ENCODE data around the gene IL22RA2.
A peak's percentile ranks its signal among the peaks of the same experiment; 100 is the strongest.

Gene IL22RA2

DNA sequence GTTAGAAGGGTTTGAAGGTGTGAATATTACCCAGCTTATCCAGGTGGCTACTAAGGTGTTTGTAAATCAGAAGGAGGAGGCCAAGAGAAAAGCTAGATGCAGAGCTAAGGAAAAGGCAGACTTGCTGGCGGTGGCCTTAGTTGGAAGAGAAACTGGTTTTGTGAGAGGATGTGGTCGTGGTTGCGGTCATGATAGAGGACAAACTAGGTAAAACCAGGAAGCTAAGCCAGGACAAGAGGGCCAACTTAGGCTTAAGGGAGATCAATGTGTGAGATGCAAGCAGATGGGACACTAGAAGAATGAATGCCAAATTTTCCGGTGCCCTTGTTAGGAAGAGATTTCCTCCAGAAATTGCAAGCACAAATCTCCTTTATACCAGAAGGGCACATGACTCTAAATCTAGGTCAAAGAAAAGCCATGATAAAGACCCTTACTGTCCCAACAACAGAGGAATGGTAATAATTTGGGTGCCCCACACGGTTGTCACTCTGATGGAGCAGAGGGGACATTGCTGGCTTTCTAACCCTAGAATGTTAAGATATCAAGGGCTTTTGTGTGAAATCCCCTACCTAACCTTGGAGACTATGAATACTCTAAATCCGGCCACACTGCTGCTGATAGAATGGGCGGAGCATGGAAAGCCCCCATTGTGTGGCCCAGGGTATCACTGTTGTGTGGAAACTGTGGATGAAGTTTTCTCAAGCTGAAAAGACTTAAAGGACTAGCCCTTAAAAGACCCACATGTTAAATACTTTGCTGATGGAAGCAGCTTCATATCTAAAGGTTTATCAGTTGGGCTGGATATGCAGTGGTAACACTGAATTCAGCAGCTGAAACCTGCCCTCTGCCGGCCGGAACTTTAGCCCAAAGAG lies 7.8 kb downstream of the IL22RA2 start:
- peak; percentile 17 for DNase-seq

DNA sequence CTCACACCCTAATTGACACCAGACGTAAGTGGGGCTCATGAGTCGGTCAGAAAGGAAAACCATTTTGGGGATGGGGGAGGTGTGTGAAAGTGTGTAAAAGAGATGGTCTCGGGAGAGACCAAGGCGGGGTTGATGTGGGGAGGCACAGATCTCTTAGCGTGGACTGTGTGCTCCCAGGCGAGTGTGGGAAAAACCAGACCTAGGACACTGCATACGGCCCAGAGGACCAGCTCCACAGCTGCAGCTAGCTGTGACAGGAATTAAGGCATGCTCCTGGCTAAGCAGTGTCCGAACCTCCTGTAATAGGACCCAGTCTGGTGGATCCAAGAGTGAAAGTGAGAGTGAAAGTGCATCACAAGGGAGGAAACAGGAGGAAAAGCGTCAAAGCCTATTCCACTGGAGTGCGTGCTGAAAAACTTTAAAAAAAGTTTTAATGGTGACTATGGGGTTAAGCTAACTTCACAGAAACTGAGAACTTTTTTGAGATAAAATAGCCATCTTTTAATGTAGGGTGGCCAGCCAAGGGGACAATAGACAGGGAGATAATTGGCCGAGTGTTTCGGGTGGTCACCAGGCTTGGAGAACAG lies 9.6 kb downstream of the IL22RA2 start:
- DNase-seq: no peak

DNA sequence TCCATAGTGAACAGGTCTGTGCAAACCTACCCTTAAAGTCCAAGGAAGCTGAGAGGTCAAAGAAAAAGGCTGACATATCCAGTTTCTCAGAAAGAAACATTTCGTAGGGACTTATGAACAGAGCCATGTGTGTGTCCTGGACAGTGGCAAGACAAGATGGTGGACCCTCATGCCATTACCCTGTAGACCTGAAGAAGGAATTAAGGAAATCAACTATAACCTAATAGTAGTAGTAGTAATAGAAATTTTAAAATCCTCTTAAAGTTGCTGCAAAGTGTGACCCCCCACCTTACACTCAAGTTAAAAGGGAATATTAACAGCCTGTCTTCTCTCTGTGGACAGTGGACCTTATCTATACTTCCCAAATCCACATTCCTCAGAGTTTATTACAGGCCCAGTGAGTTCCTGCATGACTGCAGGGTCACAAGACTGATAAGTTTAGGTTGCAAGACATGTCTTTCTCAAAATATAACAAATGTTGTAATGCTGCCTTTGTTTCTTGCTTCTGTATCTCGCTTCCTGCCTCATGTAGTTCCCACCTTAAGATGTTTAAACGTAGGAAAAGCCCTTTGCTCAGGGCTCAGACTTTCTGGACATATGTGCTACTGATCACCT lies 10.6 kb downstream of the IL22RA2 start:
- no peak for DNase-seq

GRCh38 chr6:137161949-137162348 lies 11.5 kb downstream of the IL22RA2 start:
- DNase-seq: no peak

GRCh38 chr6:137160763-137161162 lies 12.7 kb downstream of the IL22RA2 start:
- DNase-seq: no peak

GRCh38 chr6:137159912-137160311 lies 13.5 kb downstream of the IL22RA2 start:
- DNase-seq: no peak

- DNase-seq: no peak
Observed at GRCh38 chr6:137157601-137158000, 15.8 kb downstream of the IL22RA2 start.

- DNase-seq: no peak
Observed at GRCh38 chr6:137156650-137157049, 16.8 kb downstream of the IL22RA2 start.

GRCh38 chr6:137155830-137156229 lies 17.6 kb downstream of the IL22RA2 start:
- no peak for DNase-seq

DNA sequence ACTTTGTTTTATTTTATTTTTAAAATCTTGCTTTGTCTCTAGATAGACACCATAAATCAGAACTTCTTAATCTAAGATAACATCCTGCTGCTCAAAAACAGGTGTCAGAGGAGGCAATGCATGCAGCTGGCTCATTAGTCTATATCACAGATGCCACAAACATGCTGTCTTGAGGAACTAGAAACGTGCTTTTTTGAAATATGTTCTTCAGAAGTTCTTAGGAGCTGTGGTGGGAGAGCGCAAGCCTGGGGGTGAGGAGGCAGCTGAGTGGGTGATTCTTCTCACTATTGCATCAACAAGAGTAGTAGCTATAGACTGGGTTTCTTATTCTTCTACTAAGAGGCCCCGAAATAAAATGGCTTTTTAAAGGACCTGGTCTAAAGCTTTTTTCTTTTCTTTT lies 23.4 kb downstream of the IL22RA2 start:
- DNase-seq: no peak

DNA sequence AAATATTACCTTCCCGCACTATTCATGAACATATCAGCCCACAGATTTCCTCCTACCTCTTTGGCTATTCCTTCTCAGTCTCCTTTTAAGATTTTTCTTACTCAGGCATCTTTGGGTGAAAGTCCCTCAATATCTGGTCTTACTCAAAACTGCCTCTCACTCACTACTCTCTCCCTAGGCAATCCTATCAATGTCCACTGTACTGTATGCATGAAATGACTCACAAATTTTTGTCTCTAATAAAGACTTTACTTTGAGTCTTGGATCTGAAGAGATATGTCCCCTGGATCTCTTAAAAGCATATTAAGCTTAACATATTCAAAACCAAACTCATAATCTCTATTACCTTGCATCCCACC lies 24.4 kb downstream of the IL22RA2 start:
- DNase-seq: no peak

- no peak for DNase-seq
Observed at GRCh38 chr6:137148306-137149034, 25.0 kb downstream of the IL22RA2 start.

GRCh38 chr6:137147195-137147594 lies 26.2 kb downstream of the IL22RA2 start:
- no peak for DNase-seq

- no peak for DNase-seq
Observed at GRCh38 chr6:137146206-137146605, 27.2 kb downstream of the IL22RA2 start.

GRCh38 chr6:137145421-137145820 lies 28.0 kb downstream of the IL22RA2 start:
- DNase-seq: no peak

DNA sequence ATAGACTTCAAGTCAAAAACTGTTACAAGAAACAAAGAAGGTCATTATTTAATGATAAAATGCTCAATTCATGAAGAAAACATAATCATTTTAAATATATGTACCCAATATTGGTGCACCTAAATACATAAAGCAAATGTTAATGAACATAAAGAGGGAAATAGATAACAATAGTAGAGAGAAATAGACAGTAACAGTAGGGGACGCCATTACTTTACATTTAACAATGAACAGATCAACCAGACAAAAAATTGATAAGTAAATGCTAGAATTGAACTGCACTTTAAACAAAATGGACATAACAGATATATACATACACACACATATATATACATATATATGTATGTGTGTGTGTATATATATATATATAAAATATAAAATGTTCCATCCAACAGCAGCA lies 37.4 kb downstream of the IL22RA2 start:
- no peak for DNase-seq

DNA sequence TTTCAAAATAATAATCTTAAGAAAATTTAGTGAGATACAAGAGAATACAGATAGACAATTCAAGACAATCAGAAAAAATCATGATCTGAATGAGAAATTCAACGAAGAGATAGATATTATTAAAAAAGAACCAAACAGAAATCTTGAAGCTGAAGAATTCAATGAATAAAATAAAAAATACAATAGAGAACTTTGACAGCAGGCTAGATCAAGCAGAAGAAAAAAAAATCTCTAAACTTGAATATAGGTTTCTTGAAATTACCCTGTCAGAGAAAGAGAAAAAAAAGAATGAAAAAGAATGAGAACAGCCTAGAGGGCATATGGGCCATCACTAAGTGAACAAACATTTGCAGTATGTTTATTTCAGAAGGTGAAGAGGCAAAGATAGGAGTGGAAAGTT lies 39.0 kb downstream of the IL22RA2 start:
- DNase-seq: no peak

DNA sequence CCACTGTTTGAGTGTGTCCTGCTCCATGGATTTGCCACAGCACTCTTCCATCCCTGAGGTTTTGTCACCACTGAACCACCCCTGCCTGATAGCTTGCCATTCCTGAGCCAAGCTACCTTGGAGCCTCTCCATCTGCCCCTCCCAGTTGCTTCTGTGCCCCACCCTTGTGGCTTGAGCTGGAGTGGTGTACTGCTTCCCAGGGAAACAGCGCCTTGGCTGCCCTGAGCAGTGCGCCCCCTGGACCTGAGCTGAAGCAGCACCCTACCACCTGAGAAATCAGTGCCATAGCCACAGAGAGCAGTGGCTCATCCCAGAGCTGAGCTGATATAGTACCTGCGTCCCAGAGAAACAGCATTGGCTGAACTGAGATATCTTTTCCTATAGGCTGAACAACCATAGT lies 40.3 kb downstream of the IL22RA2 start:
- no peak for DNase-seq

DNA sequence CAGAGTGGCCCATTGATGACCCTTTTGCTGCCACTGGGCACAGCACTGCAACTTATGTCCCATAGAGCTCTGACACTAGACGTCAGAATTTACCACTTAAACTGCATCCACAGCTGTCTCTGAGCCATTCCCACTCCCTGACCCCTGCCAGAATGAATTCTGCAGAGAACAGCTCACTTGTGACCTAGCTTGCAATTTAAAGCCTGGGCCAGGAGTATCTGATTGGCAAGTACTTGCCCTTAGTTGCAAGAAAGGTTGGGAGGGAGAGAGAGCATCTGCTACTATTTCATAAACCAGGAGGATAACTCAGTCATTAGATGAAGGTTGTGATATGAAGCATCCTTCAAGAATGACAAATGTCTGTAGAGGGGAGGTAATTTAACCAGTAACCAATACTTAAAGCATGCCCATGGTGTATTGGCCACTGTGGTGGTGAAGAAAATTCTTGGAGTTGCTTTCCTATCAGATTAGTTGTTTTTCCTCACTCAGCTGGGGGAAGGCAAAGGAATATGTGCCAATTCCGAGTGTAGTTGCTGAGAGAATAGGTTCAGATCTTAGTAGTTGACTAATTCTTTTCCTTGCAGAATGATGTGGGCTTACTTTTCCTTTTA lies 46.5 kb downstream of the IL22RA2 start:
- DNase-seq: no peak

DNA sequence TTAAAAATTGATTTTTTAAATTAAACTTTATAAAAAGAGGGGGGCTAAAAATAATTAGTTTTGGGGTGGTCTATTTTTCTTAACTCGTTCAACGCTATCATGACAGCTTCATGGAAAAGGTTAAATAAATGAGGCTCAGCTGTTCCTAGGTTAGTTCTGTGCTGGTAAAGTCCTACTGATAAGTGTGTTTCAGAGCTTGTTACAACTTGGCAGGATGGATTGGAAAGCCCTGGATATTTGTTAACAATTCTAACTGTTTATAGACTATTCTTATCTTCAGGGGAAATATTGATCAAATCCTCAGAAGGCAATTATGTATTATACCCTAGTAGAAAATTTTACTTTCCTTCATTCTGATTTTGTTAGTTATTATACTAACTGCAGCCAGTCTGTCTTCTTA lies 50.4 kb downstream of the IL22RA2 start:
- DNase-seq: no peak

DNA sequence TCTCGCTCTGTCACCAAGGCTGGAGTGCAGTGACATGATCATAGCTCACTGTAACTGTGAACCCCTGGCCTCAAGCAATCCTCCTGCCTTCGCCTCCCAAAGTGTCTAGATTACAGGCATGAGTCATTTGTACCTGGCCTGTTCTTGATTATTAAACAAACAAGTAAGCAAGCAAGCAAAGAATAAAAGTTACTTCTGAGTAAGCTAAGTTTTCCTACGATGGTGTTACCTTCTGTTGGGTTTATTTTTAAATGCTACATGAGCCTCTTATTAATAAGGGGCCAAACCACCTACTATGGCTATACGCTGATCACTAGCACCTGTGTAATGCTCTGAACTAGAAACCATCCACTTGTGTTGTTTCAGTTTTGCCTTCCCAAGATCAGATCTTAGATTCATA lies 50.8 kb downstream of the IL22RA2 start:
- no peak for DNase-seq

GRCh38 chr6:137121401-137121997 lies 51.9 kb downstream of the IL22RA2 start:
- DNase-seq: no peak

GRCh38 chr6:137120748-137121147 lies 52.7 kb downstream of the IL22RA2 start:
- no peak for DNase-seq

Data from NCI-H1092 (cell line).